HepG2 (cell line): ENCODE data around the gene ATG4D. TPM values are rescaled to one million over a fixed set of nuclear protein-coding genes. Genes with fewer than 3 reads are reported as not detected.

ENCODE experiments used
- ARID2 ChIP-seq: sonication (generic); formaldehyde crosslinking; IDR thresholded peaks from 2 replicates; pipeline ENCODE4 v1.8.1; 2022; ENCODE audit warnings: mild to moderate bottlenecking, missing genetic modification reagents, borderline replicate concordance
- ARID5B ChIP-seq: IDR thresholded peaks from 2 replicates; pipeline ENCODE4 v1.4.0; 2020; ENCODE audit warnings: mild to moderate bottlenecking, missing genetic modification reagents
- ARNT2 ChIP-seq: sonication (generic); formaldehyde crosslinking; IDR thresholded peaks from 2 replicates; pipeline ENCODE4 v1.8.0; 2022; ENCODE audit warnings: mild to moderate bottlenecking, low read depth, missing genetic modification reagents, moderate library complexity
- ATF4 ChIP-seq, 2 experiments: fragments of 450-650 bp in 1 of 2; sonication (generic) in 1 of 2; formaldehyde crosslinking; IDR thresholded peaks; 2 replicates each; pipeline versions ENCODE4 v1.5.0 to v1.8.0; 2020 to 2022; ENCODE audit warnings: mild to moderate bottlenecking in 1 of 2, missing genetic modification reagents in 1 of 2
- FOXJ3 ChIP-seq: sonication (generic); formaldehyde crosslinking; IDR thresholded peaks from 2 replicates; pipeline ENCODE4 v1.4.0; 2020; ENCODE audit warnings: missing genetic modification reagents, mild to moderate bottlenecking, borderline replicate concordance
- IRX3 ChIP-seq: sonication (generic); formaldehyde crosslinking; IDR thresholded peaks from 2 replicates; pipeline ENCODE4 v1.8.1; 2023; ENCODE audit warnings: mild to moderate bottlenecking, low read depth, missing genetic modification reagents, borderline replicate concordance
- JUNB ChIP-seq: sonication (generic); formaldehyde crosslinking; IDR thresholded peaks from 2 replicates; pipeline ENCODE4 v1.8.0; 2022; ENCODE audit warnings: missing genetic modification reagents, mild to moderate bottlenecking, borderline replicate concordance
- MAFK ChIP-seq, 2 experiments: IDR thresholded peaks in 1 of 2; conservative IDR thresholded peaks in 1 of 2; 2 replicates each; pipeline ENCODE4 v1.6.1; 2011; ENCODE audit warnings: improper control_type of control experiment in 2 of 2, low read length in 2 of 2
- MED1 ChIP-seq: sonication (generic); formaldehyde crosslinking; IDR thresholded peaks from 2 replicates; pipeline ENCODE4 v1.4.0; 2020; ENCODE audit warnings: missing genetic modification reagents
- NFE2 ChIP-seq: sonication (generic); formaldehyde crosslinking; IDR thresholded peaks from 2 replicates; pipeline ENCODE4 v1.4.0; 2020; ENCODE audit warnings: missing genetic modification reagents
- PREB ChIP-seq: sonication (generic); formaldehyde crosslinking; IDR thresholded peaks from 2 replicates; pipeline ENCODE4 v1.4.0; 2020; ENCODE audit warnings: missing genetic modification reagents
- RFX5 ChIP-seq: IDR thresholded peaks from 2 replicates; pipeline ENCODE4 v1.6.1; 2011; ENCODE audit warnings: low read depth, low read length, improper control_type of control experiment
- RXRA ChIP-seq: sonication (generic); formaldehyde crosslinking; IDR thresholded peaks from 2 replicates; pipeline ENCODE4 v1.5.1; 2020; ENCODE audit warnings: missing genetic modification reagents
- SNAPC2 ChIP-seq: sonication (generic); formaldehyde crosslinking; IDR thresholded peaks from 2 replicates; pipeline ENCODE4 v1.8.1; 2022; ENCODE audit warnings: mild to moderate bottlenecking, missing genetic modification reagents
- TEAD3 ChIP-seq: optimal IDR thresholded peaks from 2 replicates; pipeline ENCODE3; 2016; ENCODE audit warnings: borderline replicate concordance
- ZBTB3 ChIP-seq: sonication (generic); formaldehyde crosslinking; IDR thresholded peaks from 2 replicates; pipeline ENCODE4 v1.4.0; 2020; ENCODE audit warnings: low read depth, mild to moderate bottlenecking, moderate library complexity, missing genetic modification reagents, borderline replicate concordance
- ZFP36L2 ChIP-seq: sonication (generic); formaldehyde crosslinking; IDR thresholded peaks from 2 replicates; pipeline ENCODE4 v1.4.0; 2020; ENCODE audit warnings: missing genetic modification reagents
- ZMYM3 ChIP-seq: sonication (generic); formaldehyde crosslinking; IDR thresholded peaks from 2 replicates; pipeline ENCODE4 v1.5.1; 2020; ENCODE audit warnings: mild to moderate bottlenecking, missing genetic modification reagents
- ZNF235 ChIP-seq: sonication (generic); formaldehyde crosslinking; IDR thresholded peaks from 2 replicates; pipeline ENCODE4 v1.8.1; 2023; ENCODE audit warnings: mild to moderate bottlenecking, missing genetic modification reagents, borderline replicate concordance
- ZNF460 ChIP-seq: sonication (generic); formaldehyde crosslinking; IDR thresholded peaks from 2 replicates; pipeline ENCODE4 v1.5.1; 2020; ENCODE audit warnings: missing genetic modification reagents, mild to moderate bottlenecking, borderline replicate concordance
- ZNF777 ChIP-seq: sonication (generic); formaldehyde crosslinking; IDR thresholded peaks from 2 replicates; pipeline ENCODE4 v1.4.0; 2020; ENCODE audit warnings: missing genetic modification reagents
- ZNF788 ChIP-seq: sonication (generic); formaldehyde crosslinking; IDR thresholded peaks from 2 replicates; pipeline ENCODE4 v1.5.0; 2020; ENCODE audit warnings: mild to moderate bottlenecking, missing genetic modification reagents, borderline replicate concordance
- ZSCAN20 ChIP-seq: sonication (generic); formaldehyde crosslinking; IDR thresholded peaks from 2 replicates; pipeline ENCODE4 v1.4.0; 2020; ENCODE audit warnings: missing genetic modification reagents, mild to moderate bottlenecking, borderline replicate concordance
- polyA plus RNA-seq, 8 experiments: library from polyadenylated mRNA; depleted of rRNA in 3 of 8; stranded (reverse) in 7 of 8; unstranded in 1 of 8; fragments of >200 nt; fragmentation: Illumina TruSeq in 4 of 8; extraction: Trizol in 4 of 8; gene quantifications; 2 replicates each; pipeline versions ENCODE4 v1.2.1 to v1.2.3, GENCODE V29; 2011 to 2016; ENCODE audit warnings: low read depth in 4 of 8, missing spikeins in 1 of 8, mixed read lengths in 1 of 8; ENCODE audit not compliant: insufficient read depth in 1 of 8
- total RNA-seq, 5 experiments: library from RNA; depleted of rRNA; stranded (reverse); fragments of >200 nt; fragmentation: Illumina TruSeq; extraction: Trizol; gene quantifications; 2 replicates each; pipeline ENCODE4 v1.2.3, GENCODE V29; 2016; ENCODE audit warnings: low read depth in 1 of 5

The ATG4D gene
- total and polyA plus RNA-seq, 2 of the 13 experiments (the other 11 are each of a cell fraction or from before 2014, with no cell fraction given): 17.8 to 19.0 TPM

GRCh38 chr19:10544753-10545251, 1.1 kb downstream of the ATG4D start (continued):
- TF ChIP-seq ZMYM3 (CRISPR knock-in tag): peak; percentile 21; the same call in 1 of the 2 replicates
- TF ChIP-seq PREB (CRISPR knock-in tag): no peak
- peak; percentile 34; the same call in 1 of the 2 replicates for TF ChIP-seq RXRA
- no peak for TF ChIP-seq ZFP36L2 (CRISPR knock-in tag)
- no peak for TF ChIP-seq ARNT2 (CRISPR knock-in tag)
- no peak for TF ChIP-seq ARID5B
- TF ChIP-seq ZNF788: no peak
- no peak for TF ChIP-seq ZSCAN20 (CRISPR knock-in tag)
- TF ChIP-seq NFE2 (CRISPR knock-in tag): no peak
- no peak for TF ChIP-seq JUNB (CRISPR knock-in tag)
- no peak for TF ChIP-seq ZNF460
- no peak for TF ChIP-seq MED1 (CRISPR knock-in tag)
- TF ChIP-seq SNAPC2 (CRISPR knock-in tag): 0 out of 2 replicates have a peak, but pooled peaks have one; percentile 49
- TF ChIP-seq MAFK (conservative IDR thresholded peaks at IDR 0.05 in 1 of 2, IDR thresholded peaks at IDR 0.05 in 1 of 2; ENCODE audit: low read length in 2 of 2): peak; percentile 48 to 61; a peak in 3 of 4 replicates
- no peak for TF ChIP-seq ZBTB3 (CRISPR knock-in tag)
- peak; percentile 47 for TF ChIP-seq TEAD3
- TF ChIP-seq RFX5: no peak
- no peak for TF ChIP-seq ATF4 (CRISPR knock-in tag; IDR thresholded peaks at IDR 0.05)
- TF ChIP-seq ARID2 (CRISPR knock-in tag): no peak
- no peak for TF ChIP-seq IRX3
- no peak for TF ChIP-seq ZNF235 (CRISPR knock-in tag)
- TF ChIP-seq ZNF777 (CRISPR knock-in tag): no peak
- no peak for TF ChIP-seq FOXJ3
